Measurements from ENCODE around the gene QARS1. TPM values are rescaled to one million over a fixed set of nuclear protein-coding genes. Genes with fewer than 3 reads are reported as not detected.

Gene QARS1
- total RNA-seq, 1 donor from 2014 or later = 301 TPM

DNA sequence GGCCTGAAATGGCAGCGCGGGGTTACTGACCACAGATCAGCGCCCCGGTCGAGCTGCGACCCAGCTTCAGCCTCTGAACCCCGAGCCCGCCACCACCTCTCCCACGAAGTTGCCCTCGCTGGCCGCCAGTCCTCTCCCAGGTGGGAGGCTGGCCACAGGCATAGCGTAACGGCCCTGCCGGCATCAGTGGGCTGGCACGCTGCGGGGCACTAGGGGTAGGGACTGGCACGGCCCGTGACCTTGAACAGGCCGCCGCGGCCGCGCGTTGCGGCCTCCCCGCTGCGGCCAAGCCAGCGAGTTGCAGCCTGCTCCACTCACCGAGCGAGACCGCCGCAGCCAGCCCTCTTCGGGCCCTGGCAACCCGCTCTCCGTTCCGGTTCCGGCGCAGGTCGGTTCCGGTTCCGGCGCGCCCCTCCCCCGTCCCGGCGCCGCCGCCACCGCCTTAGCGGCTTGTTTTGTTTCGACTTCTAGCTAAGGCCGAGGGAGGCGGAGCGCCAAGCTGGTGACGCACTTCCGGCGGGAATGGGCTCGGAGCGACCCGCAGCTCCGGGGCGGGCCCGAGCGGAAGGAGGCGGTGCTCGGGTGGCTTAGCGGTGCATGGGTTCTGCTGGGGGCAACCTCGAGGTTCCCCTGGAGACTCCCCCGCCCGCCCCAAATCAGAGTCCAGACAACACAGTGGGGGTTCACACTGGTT lies 16.0 kb upstream of the QARS1 start, which contains the start of gene USP19:
TSS of gene USP19 (minus strand) at position 386 of the 694 bp plus-strand sequence. CDS start 1,678 bp downstream, outside the sequence.
- peak; percentile 97 for DNase-seq

DNA sequence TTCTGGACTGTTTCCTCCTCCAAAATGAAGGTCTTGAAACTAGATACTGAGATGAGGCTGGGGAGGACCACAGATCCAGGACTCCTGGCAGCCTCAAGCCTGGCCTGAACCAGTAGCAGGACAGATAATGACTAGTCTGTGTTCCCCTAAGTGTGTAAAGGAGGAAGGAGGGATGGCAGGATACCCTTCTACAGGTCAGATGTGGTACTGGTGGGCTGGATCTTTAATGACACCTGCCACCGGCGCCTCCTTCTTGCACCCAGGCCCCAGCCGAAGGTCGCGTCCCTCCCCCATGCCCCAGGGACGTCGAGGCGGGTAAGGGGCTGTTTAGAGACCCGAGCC lies 15.5 kb upstream of the QARS1 start:
- DNase-seq = no peak

DNA sequence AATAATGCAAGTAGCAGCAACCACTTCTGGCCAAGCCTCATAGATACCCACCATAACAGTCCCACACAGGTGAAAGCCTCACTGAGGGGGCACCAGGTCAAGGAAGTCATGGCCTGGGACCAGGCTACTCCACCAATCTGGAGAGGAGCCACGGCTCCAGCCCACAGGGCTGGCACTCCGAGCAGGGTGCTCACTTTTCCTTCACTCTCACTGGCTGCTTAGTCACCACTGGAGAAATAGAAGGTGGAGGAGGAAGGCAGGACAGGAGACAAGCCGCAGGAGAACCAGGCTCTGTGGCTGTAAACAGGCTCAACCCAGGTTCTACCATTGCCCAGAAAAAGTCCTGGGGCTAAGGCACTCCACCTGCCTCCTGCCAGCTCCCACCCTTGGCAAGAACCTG lies 14.9 kb upstream of the QARS1 start:
- no peak for DNase-seq

DNA sequence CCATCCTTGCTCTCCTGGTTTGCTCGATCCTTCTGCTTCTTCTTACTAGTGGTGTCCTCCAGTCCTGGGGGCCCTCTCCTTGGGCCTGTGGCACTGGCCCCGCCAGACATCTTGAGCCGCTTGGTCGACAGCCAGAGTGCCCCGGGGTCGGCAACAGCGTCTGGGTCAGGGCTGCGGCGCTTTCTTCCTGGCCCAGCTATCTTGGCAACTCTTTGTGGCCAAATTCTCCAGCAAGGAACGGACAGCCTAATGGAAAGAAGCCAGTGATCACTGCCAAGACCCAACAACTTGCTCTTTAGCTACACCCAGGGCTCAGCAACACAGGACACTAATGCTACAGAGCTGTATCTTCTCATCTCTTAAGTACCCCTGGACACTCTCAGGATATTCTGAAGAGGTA lies 14.5 kb upstream of the QARS1 start:
- DNase-seq = no peak

DNA sequence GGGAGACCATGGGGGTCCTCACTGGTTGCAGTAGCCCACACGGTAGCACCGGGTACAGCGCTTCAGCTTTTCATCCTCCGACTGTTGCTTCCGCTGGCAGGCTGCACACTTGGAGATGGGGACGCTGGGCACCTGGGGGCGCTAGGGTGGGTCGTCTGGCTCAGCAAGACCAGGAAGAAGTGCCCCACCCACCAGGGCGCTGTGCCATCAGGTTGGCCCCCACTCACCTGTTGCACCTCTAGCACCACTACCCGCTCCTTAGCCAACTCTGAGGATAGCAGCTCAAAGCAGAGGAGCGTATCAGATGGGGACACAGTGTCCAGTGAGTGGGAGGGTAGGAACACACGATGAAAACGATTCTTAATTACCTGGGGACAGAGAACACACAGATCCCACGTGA lies 7.7 kb upstream of the QARS1 start:
- DNase-seq = no peak

DNA sequence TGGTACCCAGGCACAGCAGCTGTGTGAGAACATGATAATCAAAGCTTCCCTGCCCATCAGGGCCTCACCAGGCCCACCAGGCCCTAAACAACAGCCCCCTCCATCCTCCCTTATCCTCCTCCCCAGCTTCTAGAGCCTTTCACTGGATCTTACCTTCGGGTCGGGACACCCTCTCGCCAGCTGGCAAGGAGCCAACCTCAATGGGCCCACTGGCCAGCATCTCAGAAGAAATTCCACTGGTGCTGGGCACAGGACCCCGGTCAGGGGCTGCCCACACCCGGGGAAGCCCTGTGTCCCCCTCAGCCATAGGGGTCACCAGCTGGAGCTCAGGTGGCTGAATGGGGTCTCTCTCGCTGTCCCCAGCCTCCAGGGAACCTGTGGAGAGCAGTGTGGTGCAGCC lies 6.8 kb upstream of the QARS1 start:
- no peak for DNase-seq

DNA sequence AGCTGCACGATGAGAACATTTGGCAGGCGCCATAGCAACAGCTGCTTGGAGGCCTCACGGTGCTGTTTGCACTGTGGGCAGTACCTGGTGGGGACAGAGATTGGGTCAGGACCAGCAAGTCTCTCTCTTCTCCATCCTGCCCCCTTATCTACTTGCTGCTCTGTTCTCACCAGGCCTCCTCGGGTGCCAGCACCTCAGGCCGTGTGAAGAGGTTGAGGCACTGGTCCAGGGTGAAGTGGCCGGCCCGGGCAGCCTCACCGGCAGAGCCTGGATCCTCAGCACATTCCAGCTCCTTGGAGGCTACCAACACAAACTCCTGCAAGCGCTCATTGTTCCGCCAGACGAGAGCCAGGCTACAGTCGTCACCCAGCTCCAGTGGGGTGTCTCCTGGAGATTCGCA lies 6.2 kb upstream of the QARS1 start:
- no peak for DNase-seq

DNA sequence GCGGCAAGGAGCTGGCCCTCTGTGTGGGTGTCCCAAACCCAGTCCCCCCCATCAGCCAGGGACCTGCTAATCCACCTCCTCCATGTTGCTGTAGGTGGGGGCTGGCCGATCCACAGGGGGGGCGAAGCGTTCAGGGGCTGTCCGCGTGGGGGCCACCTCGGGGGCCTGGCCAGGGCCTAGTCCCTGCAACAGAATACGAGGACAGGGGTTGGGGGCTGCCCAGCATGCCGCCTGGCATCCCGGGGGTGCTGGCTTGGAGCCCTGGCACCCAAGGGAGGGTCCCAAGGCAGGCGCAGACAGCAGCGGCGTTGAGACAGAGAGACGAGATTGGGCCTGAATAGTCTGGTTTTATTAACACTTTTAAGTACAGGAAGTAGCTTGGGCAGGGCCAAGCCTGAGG lies 3.8 kb upstream of the QARS1 start:
- no peak for DNase-seq

DNA sequence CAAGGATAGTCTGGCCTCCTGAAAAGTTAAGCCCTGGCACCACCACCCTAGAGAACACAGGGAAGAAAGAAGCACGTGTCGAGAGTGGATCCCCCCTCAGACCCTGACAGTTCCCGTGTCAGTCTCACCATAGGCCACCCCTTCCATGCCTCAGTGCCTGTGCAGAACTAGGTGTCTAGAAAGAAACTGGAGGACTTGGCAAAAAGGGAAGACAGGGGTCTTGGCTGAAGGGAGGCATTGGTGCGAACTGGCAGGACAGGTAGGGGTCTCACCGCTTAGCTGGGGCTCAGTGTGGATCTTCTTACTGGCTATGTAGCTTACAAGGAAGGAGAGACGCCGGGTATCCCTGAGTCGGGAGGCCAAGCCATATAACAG lies 518 bp downstream of the QARS1 start:
- DNase-seq = no peak

DNA sequence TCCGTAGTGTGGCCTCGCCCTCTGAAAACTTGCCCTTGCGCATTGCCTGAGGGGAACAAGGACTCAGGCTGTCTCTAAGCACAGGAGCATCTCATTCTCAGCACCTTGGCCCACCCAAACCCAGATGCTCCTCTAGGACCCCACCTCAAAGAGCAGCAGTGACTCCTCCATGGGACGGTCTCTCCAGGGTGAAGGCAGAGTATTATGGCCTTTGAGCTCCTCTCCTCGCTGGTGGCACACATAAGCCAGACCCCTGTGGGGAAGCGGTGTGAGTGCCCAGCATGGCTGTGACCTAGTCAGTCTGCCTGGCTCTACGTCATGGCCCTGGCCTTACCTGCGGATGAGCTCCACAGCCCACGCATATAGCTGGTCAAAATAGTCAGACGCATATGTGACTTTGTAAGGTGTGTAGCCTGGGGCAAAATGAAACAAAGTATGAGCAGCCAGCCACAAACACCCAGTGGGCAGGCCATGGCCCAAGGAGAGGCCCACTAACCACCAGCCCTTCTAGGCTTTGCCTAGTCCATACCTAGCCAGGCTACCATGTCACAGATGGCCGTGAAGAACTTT lies 4.4 kb downstream of the QARS1 start:
- no peak for DNase-seq

DNA sequence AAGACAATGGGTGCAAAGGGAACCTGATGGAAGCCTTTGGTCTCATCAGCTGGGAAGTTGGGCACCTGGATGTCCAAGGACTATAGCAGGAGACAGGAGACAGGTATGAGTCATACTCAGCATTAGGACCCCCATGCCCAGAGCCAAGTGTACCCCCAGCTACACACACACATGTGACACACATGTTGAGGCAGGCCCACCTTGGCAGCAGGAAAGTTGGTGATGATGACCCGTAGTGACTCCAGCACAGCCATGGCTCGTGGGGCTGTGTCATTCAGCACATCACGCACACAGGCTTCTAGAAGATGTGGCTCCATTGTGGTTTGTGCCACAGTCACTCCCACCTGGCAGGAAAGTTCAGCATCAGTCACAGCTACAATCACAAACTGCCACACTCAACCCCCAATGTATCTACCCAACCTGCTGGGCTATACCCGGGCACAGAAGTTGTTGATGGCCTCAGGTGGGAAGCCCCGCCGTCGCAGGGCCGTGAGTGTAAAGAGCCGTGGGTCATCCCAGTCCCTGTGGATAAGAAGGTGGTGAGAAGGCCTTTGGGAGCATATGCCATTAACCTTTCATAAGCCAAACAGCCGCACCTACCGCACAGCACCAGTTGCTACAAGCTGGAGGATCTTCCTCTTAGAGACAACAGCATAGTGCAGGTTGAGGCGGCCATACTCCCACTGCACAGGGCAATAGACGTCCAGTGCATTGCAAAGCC lies 5.5 kb downstream of the QARS1 start:
- no peak for DNase-seq

DNA sequence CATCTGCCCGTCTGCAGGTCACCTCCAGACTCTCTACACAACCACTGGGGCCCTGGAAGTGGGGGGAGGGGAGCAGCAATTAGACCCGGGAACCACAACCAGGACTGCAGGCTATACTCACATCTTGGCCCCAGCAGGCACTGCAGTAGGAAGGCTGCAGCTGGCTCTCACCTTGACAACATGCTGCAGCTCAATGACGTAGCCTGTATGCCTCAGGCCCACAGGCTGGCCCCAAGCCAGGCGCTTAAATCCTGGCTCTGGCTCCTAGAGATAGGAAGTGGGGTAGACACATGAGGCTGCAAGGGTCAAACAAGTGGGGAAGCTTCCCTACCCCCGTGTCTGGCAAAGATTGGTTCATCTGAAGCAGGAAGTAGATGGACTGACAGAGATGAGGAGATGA lies 6.1 kb downstream of the QARS1 start:
- DNase-seq = no peak

DNA sequence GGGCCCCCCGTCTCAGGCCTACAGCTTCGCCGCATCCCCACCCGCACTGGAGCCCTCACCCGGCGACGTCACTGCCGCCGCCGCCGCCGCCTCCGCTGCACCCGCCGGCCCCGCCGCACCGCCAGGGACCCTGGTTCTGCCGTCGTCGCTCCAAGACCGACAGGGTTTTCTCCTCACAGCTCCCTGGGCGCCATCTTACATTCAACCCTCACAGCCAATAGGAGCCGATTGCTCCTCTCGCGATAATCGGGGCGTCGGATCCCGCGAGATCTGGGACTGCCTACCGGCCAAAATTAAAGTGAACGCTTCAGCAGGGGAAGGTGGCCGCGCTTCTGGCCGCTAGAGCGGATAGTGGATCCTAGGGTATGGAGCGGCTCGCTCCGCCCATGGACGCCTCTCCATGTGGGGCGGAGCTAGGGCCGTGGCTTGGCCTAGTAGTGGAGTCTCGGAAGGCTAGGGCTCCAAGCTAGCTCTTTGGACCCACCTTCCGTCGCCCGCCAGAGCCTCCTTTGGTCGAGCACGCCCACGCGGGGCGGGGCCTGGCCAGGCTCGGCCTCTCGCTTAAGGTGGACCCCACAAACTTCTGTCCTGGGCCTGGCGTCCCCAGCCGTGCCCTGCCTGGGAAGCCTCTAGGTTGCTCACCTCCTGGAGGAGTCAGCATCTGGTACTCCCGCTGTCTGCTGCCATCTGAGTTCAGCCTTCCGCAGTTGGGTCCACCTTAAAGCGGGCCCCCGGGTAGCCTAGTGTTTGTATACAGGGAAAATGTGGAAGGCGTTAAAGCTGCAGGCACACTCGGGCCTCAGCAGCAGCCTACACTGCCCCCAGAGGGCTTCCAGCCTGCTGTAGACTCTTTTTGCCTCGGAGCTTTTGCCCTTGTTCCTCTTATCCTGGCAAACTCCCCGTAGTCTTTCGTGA lies 10.4 kb downstream of the QARS1 start, which contains the start of gene QRICH1:
TSS of gene QRICH1 (minus strand) at position 219 of the 915 bp plus-strand sequence. CDS start 17,054 bp downstream, outside the sequence.
- DNase-seq = peak; percentile 100

DNA sequence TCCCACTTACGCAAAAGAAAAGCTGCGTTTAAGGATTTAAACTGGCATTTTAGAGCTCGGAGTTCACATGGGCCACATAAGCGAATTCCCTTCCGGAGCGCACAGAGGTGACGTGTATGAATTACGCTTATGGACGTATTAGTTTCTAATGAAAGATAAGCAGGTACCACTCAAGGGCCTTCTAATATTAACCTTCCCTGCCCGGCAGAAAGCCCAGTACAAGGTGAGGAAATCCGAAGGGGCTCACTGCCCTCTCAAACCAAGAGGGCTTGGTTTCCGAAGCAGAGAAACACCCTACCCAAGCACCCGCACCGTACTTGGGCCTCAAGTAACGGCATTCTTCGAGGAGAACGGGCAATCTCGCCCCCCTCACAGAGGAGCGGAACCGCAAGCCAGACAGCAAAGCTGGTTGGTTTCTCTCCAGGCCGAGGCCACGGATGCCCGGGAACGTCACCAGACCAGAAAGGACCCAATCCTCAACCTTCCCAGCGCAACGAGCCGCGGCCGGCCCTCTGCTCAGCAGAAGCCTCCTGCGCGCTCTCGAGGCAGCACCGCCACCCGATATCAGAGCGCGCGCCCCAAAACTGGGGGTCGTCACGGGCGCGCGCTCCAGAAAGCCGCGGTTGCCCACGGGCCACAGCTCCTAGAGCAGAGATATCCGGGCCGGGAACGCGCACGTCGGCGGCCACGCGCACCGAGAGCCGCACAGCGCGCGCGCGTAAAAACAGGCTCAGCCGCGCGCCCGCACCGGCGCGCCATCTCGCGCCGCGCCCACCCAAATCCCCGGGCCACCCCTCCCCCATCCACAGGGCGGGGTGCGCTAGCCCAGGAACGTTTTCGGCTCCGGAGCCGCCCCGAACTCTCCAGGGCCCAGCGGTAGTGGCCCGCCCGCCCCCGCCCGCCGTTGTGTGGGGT lies 11.4 kb downstream of the QARS1 start:
- peak; percentile 90 for DNase-seq

DNA sequence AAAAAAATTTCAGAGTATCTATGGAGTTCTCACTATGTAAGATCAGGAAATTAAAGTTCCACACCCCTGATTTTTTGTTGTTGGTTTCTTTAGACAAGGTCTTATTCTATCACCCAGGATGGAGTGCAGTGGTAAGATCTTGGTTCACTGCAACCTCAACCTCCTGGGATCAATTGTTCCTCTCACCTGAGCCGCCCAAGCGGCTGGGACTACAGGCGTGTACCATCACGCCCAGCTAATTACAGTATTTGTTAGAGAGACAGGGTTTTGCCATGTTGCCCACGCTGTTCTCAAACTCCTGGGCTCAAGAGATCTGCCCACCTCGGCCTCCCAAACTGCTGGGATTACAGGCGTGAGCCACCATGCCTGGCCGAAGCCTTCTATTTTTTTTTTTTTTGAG lies 23.1 kb downstream of the QARS1 start:
- no peak for DNase-seq

DNA sequence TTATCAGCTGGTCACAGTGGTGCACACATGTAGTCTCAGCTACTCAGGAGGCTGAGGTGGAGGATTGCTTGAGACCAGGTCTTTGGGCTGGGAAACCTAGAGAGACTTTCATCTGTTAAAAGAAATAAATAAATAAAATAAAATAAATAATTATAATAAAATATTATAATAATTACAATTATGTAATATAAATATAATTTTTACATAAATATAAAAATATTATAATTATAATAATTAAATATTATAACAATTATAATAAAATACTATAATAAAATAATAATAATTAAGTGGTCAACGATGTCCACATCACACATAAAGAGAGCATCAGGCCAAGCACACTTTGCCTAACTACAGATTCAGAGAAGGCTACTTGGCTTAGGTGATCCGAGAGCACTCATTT lies 25.3 kb downstream of the QARS1 start:
- DNase-seq = no peak

DNA sequence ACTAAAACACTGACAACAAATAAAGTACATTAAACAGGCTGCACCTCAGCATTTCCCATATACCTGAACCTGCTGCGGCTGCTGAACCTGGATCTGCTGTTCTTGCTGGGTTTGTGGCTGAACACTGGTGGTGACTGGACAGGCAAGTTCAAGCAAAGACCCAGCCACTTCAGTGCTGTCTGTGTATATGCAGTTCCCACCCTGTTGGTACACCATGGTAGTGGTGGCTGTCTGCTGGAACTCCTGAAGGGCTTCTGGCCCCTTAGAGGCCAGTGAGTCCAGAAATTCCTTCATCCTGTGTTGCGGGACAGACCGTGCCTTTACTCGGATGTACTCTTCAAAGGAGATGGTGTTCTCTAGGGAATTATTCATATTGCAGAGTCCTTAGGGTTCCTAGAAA lies 27.9 kb downstream of the QARS1 start:
- no peak for DNase-seq

DNA sequence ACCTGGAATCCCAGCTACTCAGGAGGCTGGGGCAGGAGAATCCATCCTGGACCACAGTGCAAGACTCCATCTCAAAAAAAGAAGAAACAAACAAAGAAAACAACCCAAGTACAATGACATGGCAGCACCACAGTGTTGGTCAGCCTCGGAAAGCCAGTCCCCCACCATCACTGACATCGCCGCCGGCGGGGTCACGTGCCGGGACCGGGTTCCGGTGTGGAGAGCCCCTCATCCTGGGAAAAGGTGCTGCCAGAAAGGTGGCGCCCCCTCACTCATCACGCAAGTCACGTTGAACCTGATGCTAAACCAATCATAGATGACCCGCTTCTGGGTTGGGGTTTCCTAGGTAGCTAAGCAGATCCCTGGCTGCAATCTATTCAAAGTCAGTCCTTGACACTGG lies 28.4 kb downstream of the QARS1 start:
- DNase-seq = no peak

DNA sequence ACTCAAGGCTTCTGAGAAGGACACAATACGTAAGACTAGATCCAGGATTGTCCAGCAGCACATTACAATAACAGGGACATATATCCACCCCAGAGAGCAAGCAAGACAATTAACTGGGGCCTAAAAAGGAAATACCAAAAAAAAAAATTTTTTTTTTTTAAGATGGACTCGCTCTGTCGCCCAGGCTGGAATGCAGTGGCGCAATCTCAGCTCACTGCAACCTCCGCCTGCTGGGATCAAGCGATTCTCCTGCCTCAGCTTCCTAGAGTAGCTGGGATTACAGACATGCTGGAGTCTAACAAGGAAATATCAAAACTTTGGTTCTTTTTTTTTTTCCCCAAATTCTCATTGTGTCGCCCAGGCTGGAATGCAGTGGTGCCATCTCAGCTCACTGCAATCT lies 46.5 kb downstream of the QARS1 start:
- DNase-seq = no peak

DNA sequence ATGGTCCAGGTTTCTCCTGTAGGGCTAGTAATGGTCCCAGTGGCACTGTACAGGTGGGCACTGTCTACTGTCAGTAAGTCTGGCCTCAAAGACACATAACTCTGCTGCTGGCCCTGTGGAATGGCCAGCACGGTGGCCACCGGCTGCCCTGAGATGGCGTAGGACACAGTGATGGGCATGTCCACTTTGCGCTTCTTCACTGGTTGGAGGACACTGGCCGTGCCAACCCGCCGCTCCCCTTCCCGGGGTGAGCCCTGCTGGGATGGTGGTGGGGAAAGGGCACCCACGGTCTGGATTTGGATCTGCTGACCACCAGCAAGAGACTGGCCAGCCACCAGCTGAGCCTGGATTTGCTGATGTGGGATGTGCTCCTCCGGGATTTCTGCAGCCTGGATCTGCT lies 47.3 kb downstream of the QARS1 start:
- DNase-seq = no peak

DNA sequence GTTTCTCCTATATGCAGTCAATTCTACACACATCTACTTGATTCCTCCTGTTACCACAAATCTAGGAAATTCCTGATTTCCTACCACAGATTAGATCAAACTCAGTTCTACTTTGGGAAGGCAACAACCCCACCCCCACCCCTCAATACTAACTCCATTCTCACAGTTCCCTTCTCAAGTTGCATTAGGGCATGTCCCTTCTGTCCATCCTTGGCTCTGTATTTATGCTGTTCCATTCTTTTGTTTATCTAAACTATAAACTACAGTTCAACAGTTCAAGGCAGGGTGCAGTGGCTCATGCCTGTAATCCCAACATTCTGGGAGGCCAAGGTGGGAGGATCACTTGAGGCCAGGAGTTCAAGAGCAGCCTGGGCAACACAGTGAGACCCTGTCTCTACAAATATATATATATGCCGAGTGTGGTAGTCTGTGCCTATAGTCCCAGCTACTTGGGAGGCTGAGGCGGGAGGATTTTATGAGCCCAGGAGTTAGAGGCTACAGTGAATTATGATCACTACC lies 50.2 kb downstream of the QARS1 start:
- no peak for DNase-seq
